Astrocyte of the cerebellum (primary cell): Measurements from ENCODE around the gene JAGN1.
"Not testable (repeated sequence)": the region's sequence is repeated elsewhere in the genome, so short reads cannot be mapped to it uniquely, and the experiment has no call there.

Source experiments
- DNase-seq: peaks from one replicate; pipeline ENCODE4 v3.0.0-alpha.2; 2011; ENCODE audit warnings: low read depth
- H3K4me3 ChIP-seq: 2 replicates; pipeline ENCODE4 v1.5.1; 2011; ENCODE audit warnings: mild to moderate bottlenecking, low read depth, low read length, moderate library complexity
- CTCF ChIP-seq: IDR thresholded peaks from 2 replicates; pipeline ENCODE4 v1.5.1; 2012; ENCODE audit warnings: low read length, low read depth, moderate library complexity, mild to moderate bottlenecking; ENCODE audit errors: missing control alignments
- in situ Hi-C: cut with HindIII; loops from 2 replicates; pipeline ENCODE4 v1.10.0; 2017; ENCODE audit warnings: low sequenced_read_pairs

JAGN1 gene

GRCh38 chr3:9861626-9862130 lies 28.7 kb upstream of the JAGN1 start:
- DNase-seq: no peak

GRCh38 chr3:9862391-9863057 lies 27.9 kb upstream of the JAGN1 start:
- no peak for DNase-seq
- no peak overlapping the region for H3K4me3 ChIP-seq
- in situ Hi-C loops: no loop called here
- peak; percentile 5 for TF ChIP-seq CTCF

More at GRCh38 chr3:9861626-9862130, 28.7 kb upstream of the JAGN1 start:
- TF ChIP-seq CTCF: no peak
- H3K4me3 ChIP-seq: no peak overlapping the region
- in situ Hi-C loops: no loop called here

GRCh38 chr3:9863058-9863772 lies 27.2 kb upstream of the JAGN1 start:
- no peak for DNase-seq
- TF ChIP-seq CTCF: no peak
- no peak overlapping the region for H3K4me3 ChIP-seq
- in situ Hi-C loops: no loop called here

- H3K4me3 ChIP-seq: no peak overlapping the region
- peak; percentile 92 for DNase-seq
- TF ChIP-seq CTCF: no peak
- in situ Hi-C loops: no loop called here
Measured at GRCh38 chr3:9864200-9864927, 26.0 kb upstream of the JAGN1 start.

GRCh38 chr3:9865125-9865637 lies 25.2 kb upstream of the JAGN1 start:
- H3K4me3 ChIP-seq, DNase-seq, in situ Hi-C loops: not testable (repeated sequence)

GRCh38 chr3:9866639-9867038 lies 23.8 kb upstream of the JAGN1 start:
- DNase-seq: no peak
- no peak overlapping the region for H3K4me3 ChIP-seq
- TF ChIP-seq CTCF: no peak
- in situ Hi-C loops: no loop called here

GRCh38 chr3:9867106-9867505 lies 23.3 kb upstream of the JAGN1 start:
- no peak for DNase-seq
- no peak for TF ChIP-seq CTCF
- H3K4me3 ChIP-seq: no peak overlapping the region
- in situ Hi-C loops: no loop called here
